IMR-90 (cell line): ENCODE results near the gene CAMK2G. TPM values are rescaled to one million over a fixed set of nuclear protein-coding genes. Genes with fewer than 3 reads are reported as not detected.

Source experiments
- ATAC-seq: fragments of 200-7000 bp; cut with Tn5 transposase; 2 replicates; pipeline ENCODE4 v1.9.1; 2020; ENCODE audit warnings: low read depth, mild to moderate bottlenecking, moderate library complexity
- BruUV-seq: library from RNA; stranded (reverse); fragments of 400-500 nt; replicated peaks from 2 replicates; lab custom pipeline; 2021; lab: Mats Ljungman, UMichigan
- CTCF ChIA-PET: fragments of 300-600 bp; formaldehyde crosslinking; extraction: SDS; loops from one replicate; lab custom pipeline; 2021; ENCODE audit warnings: antibody characterized with exemption; lab: Yijun Ruan, JAX
- POLR2A ChIA-PET: fragments of 300-600 bp; sonication (Branson Sonifier 250); formaldehyde crosslinking; loops from one replicate; lab custom pipeline; 2022; ENCODE audit warnings: antibody characterized with exemption; ENCODE audit not compliant: unreplicated experiment; lab: Charles Lee
- DNase-seq: peaks from one replicate; pipeline ENCODE4 v3.0.0; 2013
- H2AFZ ChIP-seq: replicated peaks from 2 replicates; pipeline ENCODE3; 2013; ENCODE audit warnings: low read length, mild to moderate bottlenecking; ENCODE audit not compliant: poor library complexity
- H2AK5ac ChIP-seq: 2 replicates; pipeline ENCODE4 v1.6.1; 2013; ENCODE audit warnings: low read depth, low read length, inconsistent platforms
- H2AK9ac ChIP-seq: replicated peaks from 2 replicates; pipeline ENCODE3; 2013; ENCODE audit warnings: mild to moderate bottlenecking, low read depth, low read length, moderate library complexity; ENCODE audit not compliant: poor library complexity
- H2BK120ac ChIP-seq: 2 replicates; pipeline ENCODE4 v1.6.1; 2013; ENCODE audit warnings: low read depth, low read length, inconsistent platforms
- H2BK15ac ChIP-seq: 3 replicates; pipeline ENCODE4 v1.6.1; 2013; ENCODE audit warnings: low read depth, low read length, inconsistent platforms
- H2BK20ac ChIP-seq: 2 replicates; pipeline ENCODE4 v1.6.1; 2013; ENCODE audit warnings: low read depth, mild to moderate bottlenecking, inconsistent platforms, low read length, moderate library complexity
- H2BK5ac ChIP-seq: 2 replicates; pipeline ENCODE4 v1.6.1; 2013; ENCODE audit warnings: mild to moderate bottlenecking, low read depth, low read length, inconsistent platforms; ENCODE audit not compliant: poor library complexity, severe bottlenecking
- H3K14ac ChIP-seq: replicated peaks from 2 replicates; pipeline ENCODE4 v1.6.1; 2013; ENCODE audit warnings: low read depth, low read length, inconsistent platforms
- H3K18ac ChIP-seq: 2 replicates; pipeline ENCODE4 v1.6.1; 2013; ENCODE audit warnings: low read depth, low read length, control low read depth
- H3K23ac ChIP-seq: 2 replicates; pipeline ENCODE4 v1.6.1; 2013; ENCODE audit warnings: low read depth, low read length, inconsistent platforms
- H3K27ac ChIP-seq: 2 replicates; pipeline ENCODE4 v1.5.1; 2013; ENCODE audit warnings: mild to moderate bottlenecking, control low read depth, low read length; ENCODE audit not compliant: insufficient read depth
- H3K27me3 ChIP-seq: 2 replicates; pipeline ENCODE4 v1.6.1; 2013; ENCODE audit warnings: low read length; ENCODE audit not compliant: control insufficient read depth, insufficient read depth
- H3K36me3 ChIP-seq: 2 replicates; pipeline ENCODE4 v1.6.1; 2013; ENCODE audit warnings: low read length, mixed read lengths; ENCODE audit not compliant: control insufficient read depth, insufficient read depth
- H3K4ac ChIP-seq: 2 replicates; pipeline ENCODE4 v1.6.1; 2013; ENCODE audit warnings: low read depth, low read length, inconsistent platforms
- H3K4me1 ChIP-seq: 2 replicates; pipeline ENCODE4 v1.6.1; 2013; ENCODE audit warnings: low read length, mixed read lengths; ENCODE audit not compliant: control insufficient read depth, insufficient read depth
- H3K4me2 ChIP-seq: 2 replicates; pipeline ENCODE4 v1.6.1; 2013; ENCODE audit warnings: low read depth, mild to moderate bottlenecking, control low read depth, low read length, moderate library complexity
- H3K4me3 ChIP-seq: 2 replicates; pipeline ENCODE4 v1.5.1; 2013; ENCODE audit warnings: low read depth, mild to moderate bottlenecking, control low read depth, low read length, moderate library complexity; ENCODE audit not compliant: insufficient read depth
- H3K56ac ChIP-seq: 2 replicates; pipeline ENCODE4 v1.6.1; 2013; ENCODE audit warnings: low read length, inconsistent platforms; ENCODE audit not compliant: insufficient read depth; ENCODE audit errors: extremely low read depth
- H3K79me1 ChIP-seq, 2 experiments: 2 replicates each; pipeline ENCODE4 v1.6.1; 2013; ENCODE audit warnings: low read length in 2 of 2, inconsistent platforms in 1 of 2, low read depth in 1 of 2
- H3K9ac ChIP-seq: 2 replicates; pipeline ENCODE4 v1.6.1; 2013; ENCODE audit warnings: low read depth, low read length, control low read depth
- H3K9me1 ChIP-seq: 2 replicates; pipeline ENCODE4 v1.6.1; 2013; ENCODE audit warnings: low read length, inconsistent platforms; ENCODE audit not compliant: insufficient read depth
- H3K9me3 ChIP-seq: 2 replicates; pipeline ENCODE4 v1.6.1; 2013; ENCODE audit warnings: low read length; ENCODE audit not compliant: control insufficient read depth, insufficient read depth
- H4K20me1 ChIP-seq: 2 replicates; pipeline ENCODE4 v1.6.1; 2013; ENCODE audit warnings: low read length, inconsistent platforms; ENCODE audit not compliant: insufficient read depth
- H4K5ac ChIP-seq: 2 replicates; pipeline ENCODE4 v1.6.1; 2013; ENCODE audit warnings: mild to moderate bottlenecking, low read depth, low read length, control low read depth
- H4K8ac ChIP-seq, 2 experiments: 2 replicates each; pipeline ENCODE4 v1.6.1; 2013; ENCODE audit warnings: low read depth in 2 of 2, low read length in 2 of 2, control low read depth in 1 of 2, inconsistent platforms in 1 of 2
- H4K91ac ChIP-seq: 2 replicates; pipeline ENCODE4 v1.6.1; 2013; ENCODE audit warnings: low read depth, low read length, inconsistent platforms; ENCODE audit not compliant: insufficient read depth
- BHLHE40 ChIP-seq: fragments of 150-350 bp; IDR thresholded peaks from 2 replicates; pipeline ENCODE4 v1.6.1; 2016; ENCODE audit warnings: mild to moderate bottlenecking, low read depth, low read length
- POLR2A ChIP-seq: IDR thresholded peaks from 2 replicates; pipeline ENCODE4 v1.6.1; 2012; ENCODE audit warnings: mild to moderate bottlenecking, low read depth, low read length
- WGBS, 2 experiments: methylation state at CpG; one replicate each; pipeline versions ENCODE4 v1.1.5 to v1.1.7; 2013; ENCODE audit warnings: missing lambda C conversion rate in 2 of 2; ENCODE audit not compliant: insufficient read length in 1 of 2; ENCODE audit errors: extremely low coverage in 2 of 2; 5-methylcytosine and 5-hydroxymethylcytosine counted together
- dilution Hi-C: fragments of 300-500 bp; cut with HindIII; formaldehyde crosslinking; loops from one replicate; pipeline ENCODE4 v1.14.3; 2018; ENCODE audit warnings: low sequenced_read_pairs; ENCODE audit not compliant: unreplicated experiment
- in situ Hi-C: fragments of 300-500 bp; cut with MboI; formaldehyde crosslinking; loops from 3 replicates; pipeline ENCODE4 v1.14.3; 2019; ENCODE audit warnings: low sequenced_read_pairs, inconsistent platforms, mixed read lengths
- intact Hi-C: fragments of 100-400 bp; cut with micrococcal nuclease; formaldehyde crosslinking; loops from 2 replicates; pipeline ENCODE4 v1.10.0; 2022
- polyA plus RNA-seq, 3 experiments: library from polyadenylated mRNA; depleted of rRNA; stranded (reverse); fragments of >200 nt; gene quantifications; 2 replicates each; pipeline ENCODE4 v1.2.3, GENCODE V29; 2012; ENCODE audit warnings: low replicate concordance in 1 of 3
- total RNA-seq: library from RNA; depleted of rRNA; stranded (reverse); fragments of >200 nt; gene quantifications from 2 replicates; pipeline ENCODE4 v1.2.3, GENCODE V29; 2012
- TF ChIP-seq, protein P1 (sequence below): fragments of 150-350 bp; IDR thresholded peaks from 2 replicates; pipeline ENCODE4 v1.6.1; 2016; ENCODE audit warnings: low read depth, mild to moderate bottlenecking, low read length, moderate library complexity, borderline replicate concordance

CAMK2G gene
- total and polyA plus RNA-seq, 2 of the 4 experiments (the other 2 are of a cell fraction): 20.4 to 25.4 TPM

DNA sequence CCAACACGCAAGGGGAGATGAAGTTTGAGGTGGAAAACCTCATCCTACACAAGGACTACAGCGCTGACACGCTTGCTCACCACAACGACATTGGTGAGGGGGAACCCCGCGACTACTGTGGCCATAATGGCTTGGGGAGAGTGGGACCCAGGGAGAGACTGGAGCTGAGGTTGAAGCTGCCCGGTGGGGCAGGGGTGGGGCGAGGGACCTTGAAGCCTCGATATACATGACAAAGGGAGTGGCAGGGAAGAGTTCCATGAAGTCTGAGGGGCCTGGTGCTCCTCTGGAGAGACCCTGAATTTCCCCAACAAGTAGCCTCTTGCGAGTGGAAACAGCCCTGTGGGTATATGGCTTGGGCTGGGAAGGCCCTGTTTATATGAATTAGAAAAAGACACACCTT is 39.7 kb upstream of the CAMK2G start:
- H4K91ac ChIP-seq: no peak overlapping the region; the same call in 1 of the 2 replicates
- H4K5ac ChIP-seq: no peak overlapping the region
- TF ChIP-seq, protein P1, sequence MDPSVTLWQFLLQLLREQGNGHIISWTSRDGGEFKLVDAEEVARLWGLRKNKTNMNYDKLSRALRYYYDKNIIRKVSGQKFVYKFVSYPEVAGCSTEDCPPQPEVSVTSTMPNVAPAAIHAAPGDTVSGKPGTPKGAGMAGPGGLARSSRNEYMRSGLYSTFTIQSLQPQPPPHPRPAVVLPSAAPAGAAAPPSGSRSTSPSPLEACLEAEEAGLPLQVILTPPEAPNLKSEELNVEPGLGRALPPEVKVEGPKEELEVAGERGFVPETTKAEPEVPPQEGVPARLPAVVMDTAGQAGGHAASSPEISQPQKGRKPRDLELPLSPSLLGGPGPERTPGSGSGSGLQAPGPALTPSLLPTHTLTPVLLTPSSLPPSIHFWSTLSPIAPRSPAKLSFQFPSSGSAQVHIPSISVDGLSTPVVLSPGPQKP: no peak
- no peak for TF ChIP-seq BHLHE40
- no peak for TF ChIP-seq POLR2A
- H2BK120ac ChIP-seq: no peak overlapping the region
- no peaks in the 10 kb centered on the region for H3K27me3 ChIP-seq
- ChIA-PET CTCF (interaction anchor here (1.9 kb wide), 1 partner anchor 26 kb away, joined by 9 read pairs; no protein-coding TSS in a partner anchor), POLR2A (interaction anchor here (0.7 to 1.5 kb wide), 2 partner anchors 11 to 26 kb away, joined by 3 to 5 read pairs; no protein-coding TSS in a partner anchor)
- peak overlapping the region in 1 of 2 experiments; percentile 59; a peak in 1 of 4 replicates for H4K8ac ChIP-seq
- peak overlapping the region; percentile 84 for H3K14ac ChIP-seq
- H3K9me3 ChIP-seq: no peaks in the 10 kb centered on the region
- peak overlapping the region; percentile 33; the same call in 1 of the 2 replicates for H3K23ac ChIP-seq
- H2AFZ ChIP-seq: no peak overlapping the region
- H2BK20ac ChIP-seq: no peak overlapping the region
- H3K4ac ChIP-seq: peak overlapping the region; percentile 93
- peaks cover 55% of the 10 kb centered on the region for H3K36me3 ChIP-seq
- DNase-seq (no peak), ATAC-seq (no peak)
- peak overlapping the region; percentile 85; the same call in 1 of the 2 replicates for H3K4me2 ChIP-seq
- peak overlapping the region; percentile 35 for H3K9ac ChIP-seq
- dilution Hi-C loops: no loop called here
- H2BK15ac ChIP-seq: no peak overlapping the region; the same call in 2 of the 3 replicates
- no peak overlapping the region for H3K18ac ChIP-seq
- intact Hi-C loops: no loop called here
- peaks cover 27% of the 10 kb centered on the region for H3K9me1 ChIP-seq
- H2BK5ac ChIP-seq: no peak overlapping the region
- peak overlapping the region; percentile 10 for H3K27ac ChIP-seq
- in situ Hi-C loops: no loop called here
- BruUV-seq: no TSS peak
- H2AK9ac ChIP-seq: peak overlapping the region; percentile 82
- H2AK5ac ChIP-seq: peak overlapping the region; percentile 36
- peak overlapping the region; percentile 19; the same call in 1 of the 2 replicates for H3K4me3 ChIP-seq
- H3K56ac ChIP-seq: 0 out of 2 replicates have a peak overlapping the region, but pooled peaks have one; percentile 9
- peaks cover 28% of the 10 kb centered on the region for H3K4me1 ChIP-seq
- H4K20me1 ChIP-seq: peaks cover 66% of the 10 kb centered on the region
- peaks cover 22 to 67% of the 10 kb centered on the region in 2 experiments for H3K79me1 ChIP-seq
- WGBS, 2 experiments: 92% methylated on average over 2 of the region's 10 CpGs; no CpG with 5 or more reads in 1 of the 2 experiments
